GM23338 (cell line): Measurements from ENCODE around the gene NDUFS7. TPM values are rescaled to one million over a fixed set of nuclear protein-coding genes. Genes with fewer than 3 reads are reported as not detected.

ENCODE experiments used
- ATAC-seq: fragments of 200-7000 bp; cut with Tn5 transposase; 3 replicates; pipeline ENCODE4 v1.9.1; 2020
- DNase-seq: peaks from one replicate; pipeline ENCODE4 v3.0.0-alpha.2; 2015; ENCODE audit warnings: low spot score
- H2AFZ ChIP-seq: fragments of 200-600 bp; sonication (generic); 2 replicates; pipeline ENCODE4 v1.8.0; 2016; ENCODE audit warnings: antibody characterized with exemption, mild to moderate bottlenecking, moderate library complexity
- H3F3A ChIP-seq: fragments of 200-600 bp; sonication (generic); replicated peaks from 2 replicates; pipeline ENCODE4 v1.8.0; 2017; ENCODE audit warnings: antibody characterized with exemption, mixed run types, low read depth
- H3K27ac ChIP-seq: fragments of 200-600 bp; sonication (generic); 2 replicates; pipeline ENCODE4 v1.6.1; 2016; ENCODE audit warnings: low read depth
- H3K27me3 ChIP-seq: fragments of 200-600 bp; sonication (generic); 2 replicates; pipeline ENCODE4 v1.8.0; 2016; ENCODE audit warnings: mild to moderate bottlenecking, mixed run types, moderate library complexity; ENCODE audit not compliant: insufficient read depth
- H3K36me3 ChIP-seq: fragments of 200-600 bp; sonication (generic); 2 replicates; pipeline ENCODE4 v1.8.0; 2016; ENCODE audit warnings: mild to moderate bottlenecking; ENCODE audit not compliant: insufficient read depth
- H3K4me1 ChIP-seq: fragments of 200-600 bp; sonication (generic); 2 replicates; pipeline ENCODE4 v1.8.0; 2016; ENCODE audit warnings: mild to moderate bottlenecking, moderate library complexity; ENCODE audit not compliant: insufficient read depth
- H3K4me2 ChIP-seq: fragments of 200-600 bp; sonication (generic); 2 replicates; pipeline ENCODE4 v1.7.1; 2017; ENCODE audit warnings: mixed run types
- H3K4me3 ChIP-seq: fragments of 200-600 bp; sonication (generic); 2 replicates; pipeline ENCODE4 v1.6.1; 2016; ENCODE audit warnings: mixed run types
- H3K79me2 ChIP-seq: fragments of 200-600 bp; sonication (generic); replicated peaks from 2 replicates; pipeline ENCODE4 v1.8.0; 2017; ENCODE audit warnings: mild to moderate bottlenecking; ENCODE audit not compliant: insufficient read depth
- H3K9me2 ChIP-seq: fragments of 200-600 bp; sonication (generic); 2 replicates; pipeline ENCODE4 v1.8.0; 2017; ENCODE audit not compliant: insufficient read depth
- H4K20me1 ChIP-seq: fragments of 200-600 bp; sonication (generic); replicated peaks from 2 replicates; pipeline ENCODE4 v1.8.0; 2017; ENCODE audit warnings: mild to moderate bottlenecking; ENCODE audit not compliant: insufficient read depth
- H3K27ac Mint-ChIP-seq: 2 replicates; pipeline ENCODE4 v1.8.0; 2020; ENCODE audit warnings: inconsistent platforms, mild to moderate bottlenecking, moderate library complexity, mixed read lengths
- H3K27me3 Mint-ChIP-seq: 3 replicates; pipeline ENCODE4 v1.8.0; 2022; ENCODE audit warnings: low read depth, mild to moderate bottlenecking, moderate library complexity, mixed read lengths, inconsistent platforms; ENCODE audit not compliant: insufficient read depth, poor library complexity
- H3K36me3 Mint-ChIP-seq: 3 replicates; pipeline ENCODE4 v1.8.0; 2021; ENCODE audit warnings: low read depth, mild to moderate bottlenecking, inconsistent platforms, moderate library complexity, mixed read lengths
- H3K4me1 Mint-ChIP-seq: 3 replicates; pipeline ENCODE4 v1.8.0; 2020; ENCODE audit warnings: mild to moderate bottlenecking, inconsistent platforms, mixed read lengths
- H3K4me3 Mint-ChIP-seq: 3 replicates; pipeline ENCODE4 v1.8.0; 2021; ENCODE audit warnings: moderate library complexity, mild to moderate bottlenecking, inconsistent platforms, mixed read lengths
- H3K9me3 Mint-ChIP-seq: 3 replicates; pipeline ENCODE4 v1.8.0; 2020; ENCODE audit warnings: moderate library complexity, mild to moderate bottlenecking, inconsistent platforms, mixed read lengths
- CREB1 ChIP-seq: fragments of 250-450 bp; sonication (Bioruptor Pico); IDR thresholded peaks from 2 replicates; pipeline ENCODE4 v1.5.0; 2020; ENCODE audit warnings: low read depth, mild to moderate bottlenecking, moderate library complexity
- CTCF ChIP-seq, 2 experiments: fragments of 200-600 bp in 1 of 2; sonication (generic) in 1 of 2; conservative IDR thresholded peaks; 2 replicates each; pipeline versions ENCODE4 v1.5.1 to v1.6.1; 2016 to 2017; ENCODE audit warnings: antibody characterized with exemption in 2 of 2, low read depth in 2 of 2, mild to moderate bottlenecking in 2 of 2, moderate library complexity in 1 of 2
- EZH2 ChIP-seq: fragments of 200-600 bp; sonication (generic); IDR thresholded peaks from one replicate; pipeline ENCODE4 v1.8.0; 2017; ENCODE audit warnings: antibody characterized with exemption, mild to moderate bottlenecking, low read depth; ENCODE audit not compliant: unreplicated experiment
- EZH2phosphoT487 ChIP-seq: fragments of 200-600 bp; sonication (generic); IDR thresholded peaks from one replicate; pipeline ENCODE4 v1.8.1; 2018; ENCODE audit warnings: antibody characterized with exemption; ENCODE audit not compliant: unreplicated experiment
- JUNB ChIP-seq: IDR thresholded peaks from one replicate; pipeline ENCODE4 v1.6.1; 2016; ENCODE audit warnings: antibody characterized with exemption; ENCODE audit not compliant: unreplicated experiment
- NANOG ChIP-seq: IDR thresholded peaks from 2 replicates; pipeline ENCODE4 v1.6.1; 2016; ENCODE audit warnings: antibody characterized with exemption, borderline replicate concordance
- POLR2AphosphoS5 ChIP-seq: IDR thresholded peaks from 2 replicates; pipeline ENCODE4 v1.6.1; 2016; ENCODE audit warnings: antibody characterized with exemption, low read depth
- STAT1 ChIP-seq: IDR thresholded peaks from one replicate; pipeline ENCODE4 v1.6.1; 2016; ENCODE audit warnings: antibody characterized with exemption; ENCODE audit not compliant: unreplicated experiment
- ZNF114 ChIP-seq: fragments of 250-450 bp; sonication (Bioruptor Pico); IDR thresholded peaks from 2 replicates; pipeline ENCODE4 v1.5.0; 2020; ENCODE audit warnings: mild to moderate bottlenecking, moderate library complexity
- ZNF331 ChIP-seq: fragments of 250-450 bp; sonication (Bioruptor Pico); IDR thresholded peaks from 2 replicates; pipeline ENCODE4 v1.5.0; 2020; ENCODE audit warnings: low read depth, mild to moderate bottlenecking, moderate library complexity
- polyA plus RNA-seq: library from polyadenylated mRNA; unstranded; fragments of >200 nt; fragmentation: Nextera tagmentation; extraction: Ambion mirVana; gene quantifications from 2 replicates; pipeline ENCODE4 v1.2.1, GENCODE V29; 2016
- total RNA-seq: library from RNA; depleted of rRNA; stranded (reverse); fragments of >200 nt; shearing (Covaris generic); gene quantifications from 2 replicates; pipeline ENCODE4 v1.2.3, GENCODE V29; 2014
- TF ChIP-seq, protein P1 (sequence below): IDR thresholded peaks from one replicate; pipeline ENCODE4 v1.6.1; 2018; ENCODE audit warnings: antibody characterized with exemption; ENCODE audit not compliant: unreplicated experiment
- TF ChIP-seq, protein P2 (sequence below): IDR thresholded peaks from 2 replicates; pipeline ENCODE4 v1.6.1; 2016; ENCODE audit warnings: antibody characterized with exemption

The NDUFS7 gene
- total and polyA plus RNA-seq, 2 experiments from 2014 or later: 132 to 203 TPM

DNA sequence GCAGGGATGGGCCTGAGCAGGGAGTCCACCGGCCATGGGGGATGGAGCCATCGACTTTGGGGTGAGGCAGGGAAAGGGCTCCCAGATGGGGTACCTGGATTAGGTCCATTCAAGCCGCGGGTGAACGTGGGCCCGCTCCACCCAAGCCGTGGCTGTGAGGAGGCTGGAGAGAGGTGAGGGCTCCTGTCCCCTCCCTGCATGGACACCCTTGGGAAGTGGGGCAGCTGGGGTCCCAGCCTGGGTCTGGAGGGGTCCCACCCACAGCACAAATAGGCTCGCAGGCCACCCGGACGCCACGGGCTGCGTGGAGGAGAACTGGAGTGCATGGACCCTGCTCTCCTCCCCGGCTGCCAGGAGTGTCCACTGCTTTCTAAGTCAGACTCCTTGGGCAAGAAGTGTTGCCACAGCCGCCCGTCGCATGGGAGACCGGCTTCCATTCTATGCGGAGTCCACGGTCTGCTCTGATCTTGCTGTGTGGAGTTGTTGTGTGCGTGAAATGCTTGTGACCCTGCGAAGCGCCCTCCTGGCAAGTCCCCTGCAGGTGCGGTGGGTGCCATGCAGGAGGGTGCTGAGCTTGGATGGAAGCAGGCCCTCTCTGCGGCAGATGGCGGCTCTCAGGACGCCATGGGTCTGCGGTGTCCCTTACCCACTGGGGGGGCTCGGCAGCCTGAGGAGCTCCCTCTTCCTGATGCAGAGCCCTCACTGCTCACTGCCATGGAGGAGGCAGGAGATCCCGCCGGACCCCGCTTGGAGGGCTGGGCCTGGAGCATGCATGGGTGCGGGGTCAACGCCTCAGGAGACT, 25.7 kb downstream of the NDUFS7 start (continued):
- TF ChIP-seq STAT1: no peak
- TF ChIP-seq NANOG: no peak
- no peak for TF ChIP-seq CTCF (conservative IDR thresholded peaks at IDR 0.05; ENCODE audit: low read depth in 2 of 2)
- TF ChIP-seq JUNB: no peak
- TF ChIP-seq, protein P1, sequence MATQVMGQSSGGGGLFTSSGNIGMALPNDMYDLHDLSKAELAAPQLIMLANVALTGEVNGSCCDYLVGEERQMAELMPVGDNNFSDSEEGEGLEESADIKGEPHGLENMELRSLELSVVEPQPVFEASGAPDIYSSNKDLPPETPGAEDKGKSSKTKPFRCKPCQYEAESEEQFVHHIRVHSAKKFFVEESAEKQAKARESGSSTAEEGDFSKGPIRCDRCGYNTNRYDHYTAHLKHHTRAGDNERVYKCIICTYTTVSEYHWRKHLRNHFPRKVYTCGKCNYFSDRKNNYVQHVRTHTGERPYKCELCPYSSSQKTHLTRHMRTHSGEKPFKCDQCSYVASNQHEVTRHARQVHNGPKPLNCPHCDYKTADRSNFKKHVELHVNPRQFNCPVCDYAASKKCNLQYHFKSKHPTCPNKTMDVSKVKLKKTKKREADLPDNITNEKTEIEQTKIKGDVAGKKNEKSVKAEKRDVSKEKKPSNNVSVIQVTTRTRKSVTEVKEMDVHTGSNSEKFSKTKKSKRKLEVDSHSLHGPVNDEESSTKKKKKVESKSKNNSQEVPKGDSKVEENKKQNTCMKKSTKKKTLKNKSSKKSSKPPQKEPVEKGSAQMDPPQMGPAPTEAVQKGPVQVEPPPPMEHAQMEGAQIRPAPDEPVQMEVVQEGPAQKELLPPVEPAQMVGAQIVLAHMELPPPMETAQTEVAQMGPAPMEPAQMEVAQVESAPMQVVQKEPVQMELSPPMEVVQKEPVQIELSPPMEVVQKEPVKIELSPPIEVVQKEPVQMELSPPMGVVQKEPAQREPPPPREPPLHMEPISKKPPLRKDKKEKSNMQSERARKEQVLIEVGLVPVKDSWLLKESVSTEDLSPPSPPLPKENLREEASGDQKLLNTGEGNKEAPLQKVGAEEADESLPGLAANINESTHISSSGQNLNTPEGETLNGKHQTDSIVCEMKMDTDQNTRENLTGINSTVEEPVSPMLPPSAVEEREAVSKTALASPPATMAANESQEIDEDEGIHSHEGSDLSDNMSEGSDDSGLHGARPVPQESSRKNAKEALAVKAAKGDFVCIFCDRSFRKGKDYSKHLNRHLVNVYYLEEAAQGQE: no peak
- no peak for TF ChIP-seq CREB1 (CRISPR knock-in tag)
- TF ChIP-seq ZNF114 (CRISPR knock-in tag): no peak
- TF ChIP-seq EZH2phosphoT487: no peak
- TF ChIP-seq, protein P2, sequence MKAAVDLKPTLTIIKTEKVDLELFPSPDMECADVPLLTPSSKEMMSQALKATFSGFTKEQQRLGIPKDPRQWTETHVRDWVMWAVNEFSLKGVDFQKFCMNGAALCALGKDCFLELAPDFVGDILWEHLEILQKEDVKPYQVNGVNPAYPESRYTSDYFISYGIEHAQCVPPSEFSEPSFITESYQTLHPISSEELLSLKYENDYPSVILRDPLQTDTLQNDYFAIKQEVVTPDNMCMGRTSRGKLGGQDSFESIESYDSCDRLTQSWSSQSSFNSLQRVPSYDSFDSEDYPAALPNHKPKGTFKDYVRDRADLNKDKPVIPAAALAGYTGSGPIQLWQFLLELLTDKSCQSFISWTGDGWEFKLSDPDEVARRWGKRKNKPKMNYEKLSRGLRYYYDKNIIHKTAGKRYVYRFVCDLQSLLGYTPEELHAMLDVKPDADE: no peak
- TF ChIP-seq POLR2AphosphoS5: no peak; the same call in 1 of the 2 replicates

- Histone ChIP-seq H3K27ac (peak overlapping the region; percentile 85), H3K4me3 (peak overlapping the region; percentile 96; the same call in 1 of the 2 replicates), H3K79me2 (peaks cover 75% of the 10 kb centered on the region), H3K4me2 (peak overlapping the region; percentile 96), H3K4me1 (peaks cover 20% of the 10 kb centered on the region), H3F3A (peaks cover 10% of the 10 kb centered on the region), H3K9me2 (no peaks in the 10 kb centered on the region), H2AFZ (no peak overlapping the region), H3K36me3 (no peaks in the 10 kb centered on the region), H3K27me3 (no peaks in the 10 kb centered on the region), H4K20me1 (peaks cover 43% of the 10 kb centered on the region)
- Mint-ChIP-seq H3K9me3 (no peaks in the 10 kb centered on the region), H3K4me3 (peak overlapping the region; percentile 95), H3K27ac (peak overlapping the region; percentile 78), H3K27me3 (peaks cover 26% of the 10 kb centered on the region), H3K4me1 (peaks cover 43% of the 10 kb centered on the region), H3K36me3 (peaks cover 31% of the 10 kb centered on the region)
- DNase-seq: no peak
- no peak for ATAC-seq
- TF ChIP-seq CTCF (conservative IDR thresholded peaks at IDR 0.05; ENCODE audit: low read depth in 2 of 2): no peak
- TF ChIP-seq ZNF114 (CRISPR knock-in tag): no peak
- TF ChIP-seq CREB1 (CRISPR knock-in tag): no peak
- TF ChIP-seq EZH2phosphoT487: no peak
- no peak for TF ChIP-seq NANOG
- TF ChIP-seq, protein P2: no peak
- TF ChIP-seq EZH2: no peak
- no peak for TF ChIP-seq ZNF331 (CRISPR knock-in tag)
- TF ChIP-seq STAT1: no peak
Observed at GRCh38 chr19:1410136-1410786, 26.6 kb downstream of the NDUFS7 start.
